HG03378 (cell line): Measurements from ENCODE around the gene DAAM1.

Source experiments
- ATAC-seq: cut with Tn5 transposase; IDR thresholded peaks from one replicate; pipeline ENCODE4 v1.9.1; 2021; ENCODE audit warnings: mild to moderate bottlenecking, moderate library complexity; ENCODE audit not compliant: unreplicated experiment

DAAM1 gene

DNA sequence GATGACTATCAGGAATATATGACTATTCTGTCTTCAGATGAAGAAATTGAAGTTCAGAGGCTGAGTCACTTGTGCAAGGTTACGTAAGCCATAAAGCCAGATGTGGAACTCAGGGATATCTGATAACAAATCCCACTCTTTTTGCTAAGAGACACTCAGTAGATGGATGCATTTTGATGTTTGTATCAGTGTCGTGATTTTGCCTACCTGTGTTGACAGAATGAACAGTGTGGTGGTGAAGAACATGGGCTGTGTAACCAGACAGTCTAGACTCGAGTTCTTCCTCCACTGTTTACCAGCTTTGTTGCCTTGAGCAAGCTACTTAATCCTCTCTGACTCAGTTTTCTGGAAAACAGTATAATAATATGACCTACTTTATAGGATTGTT, 93.9 kb downstream of the DAAM1 start:
- ATAC-seq = no peak

DNA sequence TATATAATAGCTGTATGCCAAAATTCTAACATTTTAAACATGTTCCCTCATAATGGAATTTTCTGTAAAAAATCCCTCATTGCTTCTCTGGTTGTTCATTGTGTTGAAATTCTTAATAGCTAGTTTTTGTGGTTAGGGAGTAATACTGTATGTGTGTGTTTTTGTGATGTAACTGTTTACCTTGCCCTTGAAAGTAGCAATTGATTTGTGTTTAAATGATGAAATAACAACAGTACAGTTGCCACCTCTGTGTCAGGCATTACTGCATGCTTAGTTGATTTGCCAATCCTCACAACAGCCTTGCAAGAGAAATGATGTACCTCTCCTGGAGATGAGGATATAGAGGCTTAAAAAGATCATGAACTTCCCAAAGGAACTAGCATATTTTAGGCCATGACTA, 94.9 kb downstream of the DAAM1 start:
- no peak for ATAC-seq

DNA sequence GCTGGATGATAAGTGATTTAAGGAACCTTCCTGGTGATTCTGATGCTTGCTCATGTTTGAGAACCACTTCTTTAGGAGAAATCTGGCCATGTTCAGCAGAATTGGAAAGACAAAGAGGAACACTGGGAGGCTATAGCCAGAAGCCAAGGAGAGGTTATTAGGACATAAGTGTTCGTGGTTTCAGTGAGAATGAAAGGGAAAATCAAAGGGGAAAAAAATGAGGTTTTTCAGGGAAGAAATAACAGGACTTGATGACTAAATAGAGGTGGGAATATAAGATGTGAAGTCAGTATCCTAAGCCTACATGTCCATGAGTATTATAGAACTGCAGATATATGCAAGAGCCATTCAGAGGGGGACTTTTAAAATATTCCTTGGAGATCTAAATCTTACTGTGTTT, 95.6 kb downstream of the DAAM1 start:
- no peak for ATAC-seq

DNA sequence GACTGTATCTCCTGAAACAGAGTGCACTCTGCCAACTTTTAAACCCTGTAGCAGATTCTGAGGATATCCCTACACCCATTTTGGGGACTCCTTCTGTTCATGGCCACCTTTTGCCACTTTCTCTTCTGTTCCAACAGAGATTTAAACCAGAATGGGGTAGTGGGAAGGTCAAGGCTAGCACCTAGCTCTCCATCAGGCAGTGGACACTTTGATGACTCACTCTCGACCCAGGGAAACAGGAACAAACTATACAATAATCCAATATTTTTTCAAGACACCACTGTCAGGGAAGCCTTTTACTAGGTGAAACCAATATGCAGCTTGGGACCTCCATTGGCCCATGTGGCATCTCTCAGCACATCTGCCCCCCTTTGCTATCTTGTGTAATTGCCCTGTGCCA, 103.6 kb downstream of the DAAM1 start:
- no peak for ATAC-seq

DNA sequence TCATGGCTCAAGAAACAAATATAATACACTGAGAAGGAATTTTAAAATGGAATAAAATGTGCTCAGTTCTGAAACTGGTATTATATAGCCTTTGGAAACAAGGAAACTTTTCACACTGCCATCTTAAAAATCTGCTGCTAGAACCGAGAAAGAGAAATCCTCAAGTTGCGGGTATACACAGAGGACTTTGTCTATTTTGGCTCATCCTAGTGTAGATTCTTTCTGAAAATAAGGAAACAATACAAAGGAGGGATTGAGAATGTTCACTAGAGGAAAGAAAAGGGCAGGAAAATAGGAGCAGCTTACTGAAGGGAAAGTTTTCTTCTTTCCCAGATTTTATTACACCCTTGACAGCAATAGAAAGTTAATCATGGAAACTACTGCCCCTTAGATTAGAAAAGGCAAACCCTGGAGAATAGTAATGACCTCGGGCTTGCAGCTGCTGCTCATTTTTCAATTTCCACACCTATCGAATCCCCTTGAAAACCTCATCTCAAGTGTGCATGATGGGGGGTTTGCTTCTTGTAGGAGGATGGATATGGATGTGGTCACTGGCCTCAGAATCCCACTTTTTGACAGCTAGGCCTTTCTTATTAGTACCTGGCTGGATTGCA, 104.6 kb downstream of the DAAM1 start:
- ATAC-seq = no peak

DNA sequence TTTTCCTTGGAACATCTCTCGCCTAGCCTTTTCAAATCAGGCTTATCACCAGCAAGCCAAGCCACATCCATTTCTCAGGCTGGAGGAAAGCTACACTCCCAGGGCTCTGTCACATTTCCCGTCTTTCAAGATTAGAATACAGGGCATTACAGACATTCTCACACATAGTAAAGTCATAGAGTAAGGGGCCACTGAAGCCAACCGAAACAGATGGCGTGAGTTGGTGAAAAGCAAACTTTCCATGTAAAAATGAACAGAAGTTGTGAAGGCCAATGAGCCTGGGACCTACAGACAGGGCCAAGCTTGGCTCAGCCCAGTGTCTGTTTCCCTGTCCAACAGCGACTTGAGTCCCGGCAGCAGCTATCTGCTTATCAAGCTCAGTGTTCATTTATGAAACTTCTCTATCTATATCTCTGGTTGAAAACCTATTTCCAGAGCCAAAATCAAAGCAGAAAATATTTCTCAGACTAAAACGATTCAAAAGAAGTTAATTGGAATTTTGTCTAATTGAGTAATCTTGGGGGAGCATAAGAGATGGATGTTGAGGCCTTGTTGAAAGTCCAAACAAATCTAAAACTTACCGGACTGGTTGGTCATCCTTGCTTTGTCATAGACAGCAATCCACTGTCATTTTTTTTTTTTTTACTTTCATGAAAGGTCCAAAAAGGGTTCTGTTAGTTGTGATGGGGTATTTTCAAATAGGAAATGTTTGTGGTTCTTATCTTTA, 105.6 kb downstream of the DAAM1 start:
- ATAC-seq = no peak

DNA sequence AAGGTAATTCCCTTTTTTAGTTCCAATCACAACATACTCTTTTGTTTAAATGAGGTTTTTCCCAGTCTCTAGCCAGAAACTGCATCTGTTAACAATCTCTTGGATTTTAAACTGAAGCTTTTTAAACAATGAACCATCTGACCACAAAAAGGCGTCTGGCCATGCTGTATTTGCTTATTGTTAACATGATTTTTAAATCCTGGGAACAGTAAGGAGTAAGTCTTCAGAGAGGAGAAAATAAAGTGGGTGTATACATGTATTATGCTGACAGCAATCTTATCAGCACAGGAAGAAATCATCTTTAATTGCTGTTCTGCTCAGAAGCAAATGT, 106.2 kb downstream of the DAAM1 start:
- no peak for ATAC-seq

DNA sequence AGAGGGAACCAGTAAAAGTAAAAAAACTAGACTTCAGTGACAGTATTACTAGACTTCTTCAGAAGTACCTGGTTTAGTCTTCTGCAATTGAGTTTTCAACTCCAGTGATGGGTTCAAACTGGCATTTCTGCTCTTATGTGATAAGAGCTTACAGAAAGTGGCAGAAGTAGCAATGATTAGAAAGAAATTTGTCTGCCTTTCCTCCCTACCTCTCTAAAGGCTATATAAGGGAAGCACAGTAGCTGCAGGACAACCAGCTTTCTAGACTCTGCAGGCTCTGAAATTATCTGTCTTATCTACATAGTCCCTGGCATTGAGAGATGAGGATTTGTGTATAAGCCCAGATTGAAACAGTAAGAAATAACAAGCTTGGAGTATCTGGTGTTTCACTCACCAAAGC, 107.5 kb downstream of the DAAM1 start:
- no peak for ATAC-seq

DNA sequence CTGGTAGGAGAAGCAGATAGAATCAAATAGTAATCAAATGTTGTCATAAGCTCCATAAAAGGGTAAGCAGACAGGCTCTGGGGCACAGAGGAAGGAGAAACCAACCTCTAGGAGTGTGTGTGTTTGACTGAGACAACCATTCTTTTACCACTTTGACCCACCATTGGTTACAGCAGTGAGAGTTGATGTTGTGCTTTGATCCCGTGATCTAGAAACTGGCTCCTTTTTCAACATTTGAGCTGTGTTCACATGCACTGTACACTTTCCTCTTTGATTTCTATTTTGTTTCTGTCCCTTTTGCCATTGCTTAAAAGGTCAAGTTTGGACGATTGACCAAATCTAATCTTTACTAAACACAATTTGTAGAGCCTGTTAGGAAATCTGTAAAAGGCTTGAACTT, 108.0 kb downstream of the DAAM1 start:
- no peak for ATAC-seq

DNA sequence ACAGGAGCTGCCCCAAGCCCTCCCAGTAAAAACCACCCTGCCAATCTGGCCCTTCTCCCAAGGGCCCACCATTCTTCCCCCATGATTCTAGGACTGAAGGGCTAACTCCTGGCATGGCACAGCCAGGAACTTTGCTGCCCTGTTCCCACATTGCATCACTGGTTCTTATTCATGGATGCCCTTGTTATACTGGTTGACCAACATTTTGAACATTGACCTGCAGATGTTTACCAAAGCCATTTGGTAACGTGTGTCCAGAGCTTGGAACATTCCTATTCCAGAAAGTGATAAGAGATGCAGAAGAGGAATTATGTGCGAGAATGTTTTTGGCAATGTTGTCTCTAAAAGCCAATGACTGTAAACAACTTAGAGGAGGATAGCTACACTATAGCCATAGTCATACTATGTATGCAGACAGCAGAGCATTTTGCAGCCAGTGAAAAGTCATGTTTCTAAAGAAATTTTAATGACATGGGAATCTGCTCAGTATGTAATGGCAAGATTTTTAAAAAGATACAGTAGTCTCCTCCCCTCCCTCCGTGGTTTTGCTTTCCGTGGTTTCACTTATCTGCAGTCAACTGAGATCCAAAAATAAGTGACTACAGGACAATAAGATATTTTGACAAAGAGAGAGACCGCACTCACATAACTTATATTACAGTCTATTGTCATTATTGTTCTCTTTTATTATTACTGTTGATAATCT, 108.8 kb downstream of the DAAM1 start:
- ATAC-seq = no peak

DNA sequence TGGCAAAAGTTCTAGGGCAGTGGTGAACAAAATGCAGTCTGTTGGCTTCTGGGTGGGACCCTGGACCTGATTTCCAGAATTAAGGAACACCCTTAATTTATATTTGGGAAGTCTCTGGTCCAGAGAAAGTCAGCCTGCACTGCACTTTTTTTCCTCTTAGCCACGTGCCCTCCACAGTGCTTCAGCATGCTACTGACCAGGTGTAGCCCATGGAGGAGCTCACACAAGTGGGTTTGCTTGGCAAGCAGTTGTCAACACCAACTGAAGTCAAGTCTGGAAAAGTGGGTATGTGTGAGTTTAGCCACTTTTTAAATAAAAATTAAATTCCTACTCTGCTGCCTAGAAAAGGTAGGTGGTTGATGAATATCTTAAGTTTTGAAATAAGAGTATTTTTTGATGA, 111.3 kb downstream of the DAAM1 start:
- no peak for ATAC-seq

DNA sequence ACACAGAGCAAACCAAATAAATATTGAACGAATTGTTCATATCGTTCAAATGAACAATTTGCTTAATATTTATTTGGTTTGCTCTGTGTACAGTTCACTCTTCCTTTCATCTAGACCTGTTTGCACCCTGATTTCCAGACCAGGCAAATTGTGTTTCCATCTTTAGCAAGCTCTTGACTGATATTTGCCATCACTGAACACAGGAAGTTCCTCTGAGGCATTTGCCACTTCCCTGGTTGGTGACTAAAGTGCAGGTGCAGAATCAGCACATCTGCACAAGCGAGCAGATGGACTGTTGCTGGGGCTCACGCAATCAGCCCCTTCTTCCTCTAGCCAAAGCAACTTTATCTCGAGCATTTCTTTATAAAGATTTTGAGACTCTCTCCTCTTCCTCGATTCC, 112.9 kb downstream of the DAAM1 start:
- ATAC-seq = peak; percentile 89

DNA sequence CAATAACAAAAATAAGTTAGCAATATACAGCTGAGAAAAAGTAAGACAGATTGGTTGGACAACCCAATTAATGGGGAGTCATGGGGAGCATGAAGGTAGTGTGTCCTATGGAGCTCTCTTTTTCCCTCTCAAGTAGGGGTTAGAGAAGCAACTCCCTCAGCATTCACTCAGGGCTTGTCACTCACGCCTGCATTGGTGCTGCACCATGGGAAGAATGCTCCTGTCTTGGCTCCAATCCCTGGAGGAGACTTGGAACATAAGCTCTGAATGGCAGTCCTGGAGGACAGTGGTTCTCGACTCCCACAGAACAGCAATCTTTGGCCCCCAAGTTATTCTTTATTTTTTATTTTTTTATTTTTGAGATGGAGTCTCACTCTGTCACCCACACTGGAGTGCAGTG, 113.8 kb downstream of the DAAM1 start:
- no peak for ATAC-seq

DNA sequence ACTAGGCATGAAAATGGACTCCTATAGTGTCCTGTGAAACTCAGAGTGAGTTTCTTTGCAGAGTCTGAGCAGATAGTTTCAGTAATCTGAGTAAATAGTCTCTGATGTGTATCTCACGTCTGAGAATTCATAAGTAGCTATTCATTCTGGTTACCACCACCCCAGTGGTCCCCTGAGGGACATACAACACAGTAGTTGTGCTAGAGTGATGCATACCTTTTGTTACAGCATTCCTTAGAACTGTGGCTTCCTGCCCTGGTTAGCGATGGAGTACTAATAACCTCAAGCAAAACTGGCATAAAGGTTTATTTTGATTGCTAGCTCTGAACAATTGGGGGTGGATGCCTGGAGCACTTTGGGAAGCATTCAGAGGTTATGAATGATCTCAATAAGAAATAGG, 114.7 kb downstream of the DAAM1 start:
- ATAC-seq = no peak

DNA sequence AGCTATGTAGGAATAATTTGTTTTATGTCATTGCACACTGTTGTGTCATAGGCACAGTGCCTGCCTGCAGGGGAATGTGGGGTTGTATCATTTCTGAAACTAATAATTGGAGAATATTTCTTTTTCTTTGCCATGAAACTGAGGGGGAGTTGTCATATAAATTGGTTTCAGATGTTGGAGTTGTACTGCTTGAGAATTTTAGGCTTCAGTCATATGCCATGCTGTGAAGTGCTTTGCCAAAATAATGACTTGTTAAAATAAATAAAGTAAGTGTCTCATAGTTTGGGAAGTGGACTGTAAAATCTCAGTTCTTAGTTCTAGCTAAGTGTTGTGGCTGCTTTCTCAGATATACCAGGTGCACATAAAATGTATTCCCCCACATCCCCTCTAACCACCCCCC, 116.8 kb downstream of the DAAM1 start:
- ATAC-seq = no peak

DNA sequence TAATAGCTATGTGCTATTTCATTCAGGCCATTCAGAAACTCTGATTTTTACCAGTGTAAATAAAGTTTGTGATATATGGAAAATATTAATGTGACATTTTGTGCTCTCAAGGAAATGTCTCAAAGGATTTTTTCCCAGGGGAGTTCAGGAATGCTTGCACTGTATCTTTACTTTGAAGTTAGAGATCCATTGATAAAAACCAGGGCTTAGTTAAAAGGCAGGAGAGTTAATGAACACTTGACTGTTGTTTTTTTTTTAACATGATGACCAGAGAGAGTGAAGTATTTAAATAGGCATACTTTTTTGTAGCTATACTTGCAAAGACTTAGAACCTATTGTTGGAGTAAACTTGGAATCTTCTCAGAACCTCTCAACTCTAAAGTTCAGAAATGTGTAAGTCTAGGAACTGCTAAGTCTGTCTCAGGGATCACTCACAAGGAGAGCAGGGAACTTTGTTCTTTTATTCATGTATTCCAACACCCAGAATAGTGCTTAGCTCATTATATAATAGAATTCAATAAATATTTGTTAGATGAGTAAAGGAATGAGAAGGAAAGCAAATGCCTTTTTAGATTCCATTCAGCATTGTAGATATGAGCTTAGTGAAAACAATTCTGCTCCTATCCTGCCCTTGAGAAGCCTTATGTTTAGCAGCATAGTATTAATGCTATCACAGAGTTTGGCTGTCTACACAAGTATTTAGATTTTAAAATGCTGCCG, 117.5 kb downstream of the DAAM1 start:
- ATAC-seq = no peak

DNA sequence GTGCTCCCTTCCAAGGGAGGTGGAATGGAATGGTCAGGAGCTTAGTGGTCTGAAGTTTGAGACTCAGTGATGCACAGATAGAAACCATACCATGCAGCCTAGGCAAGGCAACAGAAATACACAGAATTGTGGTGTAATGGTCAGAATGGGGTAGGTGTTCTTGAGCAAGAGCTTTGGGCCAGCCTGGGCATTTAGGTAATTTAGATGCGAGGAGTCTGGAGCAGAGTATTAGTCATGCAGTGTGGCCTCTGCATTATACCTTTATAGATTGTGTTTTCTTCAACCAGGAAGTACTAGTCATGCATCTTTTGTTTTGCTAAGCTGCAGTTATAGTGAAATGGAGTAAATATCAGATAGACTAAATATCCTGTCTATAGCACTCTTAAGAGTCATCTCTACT, 118.3 kb downstream of the DAAM1 start:
- no peak for ATAC-seq

DNA sequence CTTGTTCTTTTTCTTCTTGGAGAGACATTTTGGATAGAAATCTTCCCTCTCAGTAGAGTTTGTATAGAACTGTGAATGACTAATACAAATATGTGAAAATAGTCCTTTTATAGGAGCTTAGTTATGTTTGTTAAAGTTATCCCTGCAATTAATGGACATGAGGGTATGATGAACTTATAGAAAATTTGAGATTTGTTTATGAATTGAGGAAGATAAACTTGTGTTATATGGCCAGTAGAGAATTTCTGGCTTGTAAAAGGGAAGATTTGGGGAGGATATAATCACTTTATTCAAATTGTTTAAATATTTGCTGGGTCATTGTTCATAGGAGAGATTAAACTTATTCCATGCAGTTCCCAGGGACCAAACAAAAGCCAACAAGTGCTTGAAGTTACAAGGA, 119.6 kb downstream of the DAAM1 start:
- no peak for ATAC-seq

DNA sequence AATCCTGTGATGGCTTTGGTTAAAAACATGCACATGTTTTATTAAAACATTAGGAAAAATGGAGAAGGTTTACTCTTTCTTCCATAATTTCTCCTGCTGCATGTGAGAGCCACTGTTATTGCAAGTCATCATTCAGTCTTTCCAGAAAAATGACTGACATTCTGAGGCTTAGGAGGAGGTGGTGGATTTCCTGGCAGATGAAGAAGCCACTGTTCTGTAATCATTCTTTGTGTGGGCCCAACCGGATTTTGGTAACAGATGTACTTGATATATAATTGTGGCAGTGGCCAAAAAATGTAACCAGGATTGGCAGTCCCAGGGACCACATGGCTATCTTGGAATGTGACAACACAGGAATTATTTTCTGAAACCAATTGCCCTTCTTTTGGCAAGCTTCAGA, 120.2 kb downstream of the DAAM1 start:
- no peak for ATAC-seq

DNA sequence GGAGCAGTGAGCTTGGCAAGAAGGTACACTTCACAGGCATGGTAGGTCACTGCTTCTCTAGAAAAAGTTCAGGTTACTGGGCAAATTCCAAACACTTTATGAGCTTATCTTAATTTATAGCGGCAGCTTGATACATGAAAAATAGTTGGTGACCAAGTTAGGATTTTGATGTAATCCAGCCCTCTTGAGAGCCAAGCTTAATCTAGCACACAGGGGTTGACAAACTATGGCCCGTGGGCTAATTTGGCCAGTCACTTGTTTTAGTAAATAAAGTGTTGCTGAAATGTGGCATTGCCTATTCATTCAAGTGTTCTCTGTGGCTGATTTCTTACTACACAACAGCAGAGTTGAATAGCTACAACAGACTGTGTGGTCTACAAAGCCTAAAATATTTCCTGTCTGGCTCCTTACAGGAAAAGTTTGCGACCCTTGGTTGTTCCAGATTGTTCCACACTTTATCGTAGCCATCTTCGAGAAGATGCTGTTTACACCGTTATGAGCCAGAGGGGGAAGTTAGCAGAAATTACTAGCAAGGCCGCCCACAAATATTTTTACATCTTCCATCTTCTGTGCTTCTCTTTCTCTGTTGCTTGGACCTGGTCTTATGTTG, 120.9 kb downstream of the DAAM1 start:
- ATAC-seq = no peak

DNA sequence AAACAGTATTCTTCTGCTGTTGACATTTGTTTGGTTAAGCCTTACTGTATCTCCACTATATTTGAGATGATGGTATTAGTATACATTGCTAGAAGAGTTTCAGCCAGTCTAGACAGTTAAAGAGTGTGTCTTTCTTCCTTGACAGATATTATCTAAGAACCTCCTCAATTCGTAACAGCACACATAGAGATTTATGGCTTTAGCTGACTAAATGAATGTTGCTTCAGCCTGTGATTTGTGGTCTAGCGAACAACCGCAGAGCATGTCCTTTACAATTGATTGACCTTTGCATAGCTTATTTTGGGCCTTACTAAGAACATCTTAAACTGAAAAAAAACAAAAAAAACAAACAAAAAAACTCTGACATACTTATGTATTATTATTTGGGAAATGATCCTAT, 122.2 kb downstream of the DAAM1 start:
- ATAC-seq = no peak
